ENCODE data around the gene C9orf153.

DNA sequence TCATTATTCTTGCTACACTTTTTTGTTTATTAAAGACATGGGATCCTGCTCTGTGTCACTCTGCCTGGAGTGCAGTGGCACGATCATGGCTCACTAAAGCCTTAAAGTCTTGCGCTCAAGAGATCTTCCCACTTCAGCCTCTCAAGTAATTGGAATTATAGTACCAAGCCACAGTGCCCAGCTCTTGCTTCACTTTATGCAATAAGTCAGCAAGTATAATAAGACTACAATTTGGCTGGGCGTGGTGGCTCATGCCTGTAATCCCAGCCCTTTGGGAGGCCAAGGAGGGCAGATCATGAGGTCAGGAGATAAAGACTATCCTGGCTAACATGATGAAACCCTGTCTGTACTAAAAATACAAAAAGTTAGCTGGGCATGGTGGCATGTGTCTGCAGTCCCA is 5.9 kb downstream of the C9orf153 start:
- TF ChIP-seq, protein P1, sequence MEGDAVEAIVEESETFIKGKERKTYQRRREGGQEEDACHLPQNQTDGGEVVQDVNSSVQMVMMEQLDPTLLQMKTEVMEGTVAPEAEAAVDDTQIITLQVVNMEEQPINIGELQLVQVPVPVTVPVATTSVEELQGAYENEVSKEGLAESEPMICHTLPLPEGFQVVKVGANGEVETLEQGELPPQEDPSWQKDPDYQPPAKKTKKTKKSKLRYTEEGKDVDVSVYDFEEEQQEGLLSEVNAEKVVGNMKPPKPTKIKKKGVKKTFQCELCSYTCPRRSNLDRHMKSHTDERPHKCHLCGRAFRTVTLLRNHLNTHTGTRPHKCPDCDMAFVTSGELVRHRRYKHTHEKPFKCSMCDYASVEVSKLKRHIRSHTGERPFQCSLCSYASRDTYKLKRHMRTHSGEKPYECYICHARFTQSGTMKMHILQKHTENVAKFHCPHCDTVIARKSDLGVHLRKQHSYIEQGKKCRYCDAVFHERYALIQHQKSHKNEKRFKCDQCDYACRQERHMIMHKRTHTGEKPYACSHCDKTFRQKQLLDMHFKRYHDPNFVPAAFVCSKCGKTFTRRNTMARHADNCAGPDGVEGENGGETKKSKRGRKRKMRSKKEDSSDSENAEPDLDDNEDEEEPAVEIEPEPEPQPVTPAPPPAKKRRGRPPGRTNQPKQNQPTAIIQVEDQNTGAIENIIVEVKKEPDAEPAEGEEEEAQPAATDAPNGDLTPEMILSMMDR (IDR thresholded peaks at IDR 0.05), result no peak
- TF ChIP-seq POLR2A (IDR thresholded peaks at IDR 0.05), result no peak

All from thyroid gland (tissue), 4 donors.